ENCODE measurements around the gene TSEN15. TPM values are rescaled to one million over a fixed set of nuclear protein-coding genes. Genes with fewer than 3 reads are reported as not detected.

Gene TSEN15
- total RNA-seq, 3 donors from 2014 or later (not counting 1 experiment from before 2014, with no cell fraction given) = 29.5 to 52.9 (median 34.3) TPM

GRCh38 chr1:184082541-184083415 lies 31.2 kb downstream of the TSEN15 start:
- 92% methylated on average over 4 of the region's 5 CpGs for WGBS (ENCODE audit: insufficient coverage)
- no peaks in the 10 kb centered on the region for H3K9me3 Mint-ChIP-seq
- no peak overlapping the region for H3K4me3 Mint-ChIP-seq
- DNase-seq (no peak), ATAC-seq (no peak)
- peaks cover 0 to 4% of the 10 kb centered on the region in 2 donors for H3K4me1 Mint-ChIP-seq
- no peak for TF ChIP-seq CTCF (IDR thresholded peaks at IDR 0.05)
- H3K9me3 ChIP-seq (ENCODE audit: control insufficient read depth, insufficient read depth, low read length) = no peaks in the 10 kb centered on the region
- no peaks in the 10 kb centered on the region for H3K4me1 ChIP-seq (ENCODE audit: control insufficient read depth, insufficient read depth, low read length)
- no peak overlapping the region for H3K4me3 ChIP-seq (ENCODE audit: low read length)
- no peaks in the 10 kb centered on the region for H3K27me3 Mint-ChIP-seq (ENCODE audit: low read depth in 2 of 2)
- no peaks in the 10 kb centered on the region for H3K27me3 ChIP-seq (ENCODE audit: control insufficient read depth, insufficient read depth, low read length)
- no peaks in the 10 kb centered on the region for H3K36me3 Mint-ChIP-seq
- H3K36me3 ChIP-seq (ENCODE audit: control insufficient read depth, insufficient read depth, low read length) = no peaks in the 10 kb centered on the region
- no peak overlapping the region for H3K27ac ChIP-seq (ENCODE audit: low read length)
- intact Hi-C loops (cut with micrococcal nuclease) = no loop called here
- H3K27ac Mint-ChIP-seq = no peak overlapping the region

GRCh38 chr1:184085667-184086066 lies 34.1 kb downstream of the TSEN15 start:
- Histone ChIP-seq H3K4me1 (ENCODE audit: control insufficient read depth, insufficient read depth, low read length) (no peaks in the 10 kb centered on the region), H3K27me3 (ENCODE audit: control insufficient read depth, insufficient read depth, low read length) (no peaks in the 10 kb centered on the region), H3K27ac (ENCODE audit: low read length) (no peak overlapping the region), H3K36me3 (ENCODE audit: control insufficient read depth, insufficient read depth, low read length) (no peaks in the 10 kb centered on the region), H3K9me3 (ENCODE audit: control insufficient read depth, insufficient read depth, low read length) (no peaks in the 10 kb centered on the region), H3K4me3 (ENCODE audit: low read length) (no peak overlapping the region)
- no peak for TF ChIP-seq CTCF (IDR thresholded peaks at IDR 0.05)
- H3K4me3 Mint-ChIP-seq = no peak overlapping the region
- no peak overlapping the region for H3K27ac Mint-ChIP-seq
- H3K27me3 Mint-ChIP-seq (ENCODE audit: low read depth in 2 of 2) = no peaks in the 10 kb centered on the region
- H3K4me1 Mint-ChIP-seq = peaks cover 0 to 4% of the 10 kb centered on the region in 2 donors
- no peak for DNase-seq
- intact Hi-C loops (cut with micrococcal nuclease) = no loop called here
- H3K36me3 Mint-ChIP-seq = no peaks in the 10 kb centered on the region
- no peaks in the 10 kb centered on the region for H3K9me3 Mint-ChIP-seq
- no peak for ATAC-seq

GRCh38 chr1:184088037-184088436 lies 36.5 kb downstream of the TSEN15 start:
- Histone ChIP-seq H3K27ac (ENCODE audit: low read length) (no peak overlapping the region), H3K36me3 (ENCODE audit: control insufficient read depth, insufficient read depth, low read length) (no peaks in the 10 kb centered on the region), H3K9me3 (ENCODE audit: control insufficient read depth, insufficient read depth, low read length) (no peaks in the 10 kb centered on the region), H3K4me1 (ENCODE audit: control insufficient read depth, insufficient read depth, low read length) (no peaks in the 10 kb centered on the region), H3K27me3 (ENCODE audit: control insufficient read depth, insufficient read depth, low read length) (no peaks in the 10 kb centered on the region), H3K4me3 (ENCODE audit: low read length) (no peak overlapping the region)
- peaks cover 0 to 4% of the 10 kb centered on the region in 2 donors for H3K4me1 Mint-ChIP-seq
- H3K27me3 Mint-ChIP-seq (ENCODE audit: low read depth in 2 of 2) = no peaks in the 10 kb centered on the region
- ATAC-seq (no peak), DNase-seq (no peak)
- no peak overlapping the region for H3K4me3 Mint-ChIP-seq
- no peak for TF ChIP-seq CTCF (IDR thresholded peaks at IDR 0.05)
- 96% methylated on average over 8 of the region's 8 CpGs for WGBS (ENCODE audit: insufficient coverage)
- no peaks in the 10 kb centered on the region for H3K9me3 Mint-ChIP-seq
- no peak overlapping the region for H3K27ac Mint-ChIP-seq
- intact Hi-C loops (cut with micrococcal nuclease) = no loop called here
- H3K36me3 Mint-ChIP-seq = no peaks in the 10 kb centered on the region

GRCh38 chr1:184093071-184093470 lies 41.5 kb downstream of the TSEN15 start:
- no peaks in the 10 kb centered on the region for H3K27me3 ChIP-seq (ENCODE audit: control insufficient read depth, insufficient read depth, low read length)
- ATAC-seq = no peak
- no peaks in the 10 kb centered on the region for H3K4me1 Mint-ChIP-seq
- DNase-seq = no peak
- no peaks in the 10 kb centered on the region for H3K4me1 ChIP-seq (ENCODE audit: control insufficient read depth, insufficient read depth, low read length)
- intact Hi-C loops (cut with micrococcal nuclease) = no loop called here
- no peak overlapping the region for H3K27ac Mint-ChIP-seq
- no peaks in the 10 kb centered on the region for H3K36me3 ChIP-seq (ENCODE audit: control insufficient read depth, insufficient read depth, low read length)
- H3K27ac ChIP-seq (ENCODE audit: low read length) = no peak overlapping the region
- WGBS (ENCODE audit: insufficient coverage) = 96% methylated on average over 2 of the region's 2 CpGs
- no peak overlapping the region for H3K4me3 ChIP-seq (ENCODE audit: low read length)
- H3K27me3 Mint-ChIP-seq (ENCODE audit: low read depth in 2 of 2) = no peaks in the 10 kb centered on the region
- no peaks in the 10 kb centered on the region for H3K36me3 Mint-ChIP-seq
- no peaks in the 10 kb centered on the region for H3K9me3 Mint-ChIP-seq
- H3K9me3 ChIP-seq (ENCODE audit: control insufficient read depth, insufficient read depth, low read length) = no peaks in the 10 kb centered on the region
- H3K4me3 Mint-ChIP-seq = no peak overlapping the region
- no peak for TF ChIP-seq CTCF (IDR thresholded peaks at IDR 0.05)
